ENCODE results near the gene IRAK3. TPM values are rescaled to one million over a fixed set of nuclear protein-coding genes. Genes with fewer than 3 reads are reported as not detected.

IRAK3 gene
- total RNA-seq, 1 donor from 2014 or later, result 0.05 TPM

DNA sequence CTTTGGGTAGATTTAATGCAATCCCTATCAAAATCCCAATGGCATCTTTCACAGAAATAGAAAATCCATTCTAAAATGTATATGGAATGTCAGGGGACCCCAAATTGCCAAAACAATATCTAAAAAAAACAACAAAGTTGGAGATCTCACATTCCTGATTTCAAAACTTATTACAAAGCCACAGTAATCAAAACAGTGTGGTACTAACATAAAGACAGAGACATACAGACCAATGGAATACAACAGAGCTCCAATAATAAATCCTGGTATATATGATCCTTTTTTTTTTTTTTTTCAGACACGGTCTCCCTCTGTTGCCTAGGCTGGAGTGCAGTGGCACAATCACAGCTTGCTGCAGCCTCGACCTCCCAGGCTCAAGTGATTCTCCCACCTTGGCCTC, 23.9 kb upstream of the IRAK3 start:
- no peak overlapping the region for H2AFZ ChIP-seq (ENCODE audit: low read depth, low read length)
- Mint-ChIP-seq H3K27me3 (ENCODE audit: low read depth, unreplicated experiment) (no peaks in the 10 kb centered on the region), H3K9me3 (ENCODE audit: unreplicated experiment) (peaks cover 2% of the 10 kb centered on the region), H3K4me3 (ENCODE audit: unreplicated experiment) (no peak overlapping the region), H3K4me1 (ENCODE audit: low read depth, unreplicated experiment) (peaks cover 7% of the 10 kb centered on the region), H3K27ac (ENCODE audit: unreplicated experiment) (no peak overlapping the region), H3K36me3 (ENCODE audit: low read depth, unreplicated experiment) (peaks cover 8% of the 10 kb centered on the region)
- H3K4me3 ChIP-seq (ENCODE audit: insufficient read depth, low read depth, low read length), result no peak overlapping the region
- FAIRE-seq (no peak), DNase-seq (ENCODE audit: low read depth) (no peak)
- H3K27me3 ChIP-seq (ENCODE audit: insufficient read depth, low read length), result no peaks in the 10 kb centered on the region
- peaks cover 83% of the 10 kb centered on the region for H3K79me2 ChIP-seq (ENCODE audit: insufficient read depth, low read length)
- H3K4me2 ChIP-seq (ENCODE audit: low read length), result no peak overlapping the region
- H3K36me3 ChIP-seq (ENCODE audit: insufficient read depth, low read length), result peaks cover 1% of the 10 kb centered on the region
- no peak overlapping the region for H3K9ac ChIP-seq (ENCODE audit: low read length)
- no peak overlapping the region for H3K27ac ChIP-seq (ENCODE audit: low read depth, low read length)
- no peaks in the 10 kb centered on the region for H3K4me1 ChIP-seq (ENCODE audit: insufficient read depth, low read length)
- H3K9me3 ChIP-seq (ENCODE audit: insufficient read depth, low read depth, low read length), result no peaks in the 10 kb centered on the region
- peaks cover 42% of the 10 kb centered on the region for H4K20me1 ChIP-seq (ENCODE audit: insufficient read depth, low read length)
- TF ChIP-seq, protein P1, sequence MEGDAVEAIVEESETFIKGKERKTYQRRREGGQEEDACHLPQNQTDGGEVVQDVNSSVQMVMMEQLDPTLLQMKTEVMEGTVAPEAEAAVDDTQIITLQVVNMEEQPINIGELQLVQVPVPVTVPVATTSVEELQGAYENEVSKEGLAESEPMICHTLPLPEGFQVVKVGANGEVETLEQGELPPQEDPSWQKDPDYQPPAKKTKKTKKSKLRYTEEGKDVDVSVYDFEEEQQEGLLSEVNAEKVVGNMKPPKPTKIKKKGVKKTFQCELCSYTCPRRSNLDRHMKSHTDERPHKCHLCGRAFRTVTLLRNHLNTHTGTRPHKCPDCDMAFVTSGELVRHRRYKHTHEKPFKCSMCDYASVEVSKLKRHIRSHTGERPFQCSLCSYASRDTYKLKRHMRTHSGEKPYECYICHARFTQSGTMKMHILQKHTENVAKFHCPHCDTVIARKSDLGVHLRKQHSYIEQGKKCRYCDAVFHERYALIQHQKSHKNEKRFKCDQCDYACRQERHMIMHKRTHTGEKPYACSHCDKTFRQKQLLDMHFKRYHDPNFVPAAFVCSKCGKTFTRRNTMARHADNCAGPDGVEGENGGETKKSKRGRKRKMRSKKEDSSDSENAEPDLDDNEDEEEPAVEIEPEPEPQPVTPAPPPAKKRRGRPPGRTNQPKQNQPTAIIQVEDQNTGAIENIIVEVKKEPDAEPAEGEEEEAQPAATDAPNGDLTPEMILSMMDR (IDR thresholded peaks at IDR 0.05; ENCODE audit: insufficient read depth, low read depth, low read length), result no peak
- TF ChIP-seq EZH2 (IDR thresholded peaks at IDR 0.05; ENCODE audit: insufficient read depth, low read length), result no peak

DNA sequence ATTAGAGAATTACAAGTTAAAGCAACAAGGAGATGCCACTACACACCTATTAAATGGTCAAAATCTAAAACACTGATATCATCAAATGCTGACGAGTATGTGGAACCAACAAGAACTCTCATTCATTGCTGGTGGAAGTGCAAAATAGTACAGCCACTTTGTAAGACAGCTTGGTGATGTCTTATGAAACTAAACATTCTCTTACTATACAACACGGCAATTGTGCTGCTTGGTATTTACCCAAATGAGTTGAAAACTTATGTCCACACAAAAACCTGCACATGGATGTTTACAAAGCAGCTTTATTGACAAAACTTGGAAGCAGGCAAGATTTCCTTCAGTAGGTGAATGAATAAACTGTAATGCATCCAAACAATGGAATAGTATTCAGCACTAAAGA, 22.5 kb upstream of the IRAK3 start:
- no peak overlapping the region for H3K9ac ChIP-seq (ENCODE audit: low read length)
- no peak overlapping the region for H3K4me2 ChIP-seq (ENCODE audit: low read length)
- H2AFZ ChIP-seq (ENCODE audit: low read depth, low read length), result no peak overlapping the region
- peaks cover 37% of the 10 kb centered on the region for H4K20me1 ChIP-seq (ENCODE audit: insufficient read depth, low read length)
- H3K27ac Mint-ChIP-seq (ENCODE audit: unreplicated experiment), result no peak overlapping the region
- no peak for TF ChIP-seq EZH2 (IDR thresholded peaks at IDR 0.05; ENCODE audit: insufficient read depth, low read length)
- TF ChIP-seq, protein P1 (IDR thresholded peaks at IDR 0.05; ENCODE audit: insufficient read depth, low read depth, low read length), result no peak
- peaks cover 2% of the 10 kb centered on the region for H3K9me3 Mint-ChIP-seq (ENCODE audit: unreplicated experiment)
- no peak overlapping the region for H3K4me3 Mint-ChIP-seq (ENCODE audit: unreplicated experiment)
- H3K4me1 Mint-ChIP-seq (ENCODE audit: low read depth, unreplicated experiment), result peaks cover 7% of the 10 kb centered on the region
- FAIRE-seq, result no peak
- H3K4me3 ChIP-seq (ENCODE audit: insufficient read depth, low read depth, low read length), result no peak overlapping the region
- no peak for DNase-seq (ENCODE audit: low read depth)
- peaks cover 6% of the 10 kb centered on the region for H3K36me3 Mint-ChIP-seq (ENCODE audit: low read depth, unreplicated experiment)
- H3K79me2 ChIP-seq (ENCODE audit: insufficient read depth, low read length), result peaks cover 74% of the 10 kb centered on the region
- no peaks in the 10 kb centered on the region for H3K27me3 ChIP-seq (ENCODE audit: insufficient read depth, low read length)
- no peaks in the 10 kb centered on the region for H3K4me1 ChIP-seq (ENCODE audit: insufficient read depth, low read length)
- H3K27me3 Mint-ChIP-seq (ENCODE audit: low read depth, unreplicated experiment), result no peaks in the 10 kb centered on the region
- no peak overlapping the region for H3K27ac ChIP-seq (ENCODE audit: low read depth, low read length)
- H3K9me3 ChIP-seq (ENCODE audit: insufficient read depth, low read depth, low read length), result no peaks in the 10 kb centered on the region
- no peaks in the 10 kb centered on the region for H3K36me3 ChIP-seq (ENCODE audit: insufficient read depth, low read length)

DNA sequence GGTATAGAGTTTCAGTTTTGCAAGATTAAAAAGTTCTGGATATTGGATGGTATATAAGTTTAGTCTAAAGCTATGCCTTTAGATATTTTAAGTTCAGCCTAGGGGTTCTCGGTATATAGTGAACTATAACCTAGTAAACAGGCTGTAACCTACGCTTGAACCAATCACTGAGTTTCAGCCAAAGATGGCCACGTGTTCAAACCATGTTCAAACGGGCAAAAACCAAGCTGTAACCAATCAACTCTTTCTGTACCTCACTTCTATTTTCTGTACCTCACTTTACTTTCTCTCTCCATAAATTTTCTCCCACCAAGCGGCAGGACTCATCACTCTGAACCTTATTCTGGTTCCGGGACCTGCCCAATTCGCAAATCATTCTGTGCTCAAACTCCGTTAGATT, 20.6 kb upstream of the IRAK3 start:
- Histone ChIP-seq H2AFZ (ENCODE audit: low read depth, low read length) (no peak overlapping the region), H3K36me3 (ENCODE audit: insufficient read depth, low read length) (no peaks in the 10 kb centered on the region), H3K27ac (ENCODE audit: low read depth, low read length) (peak overlapping the region; percentile 93), H4K20me1 (ENCODE audit: insufficient read depth, low read length) (peaks cover 20% of the 10 kb centered on the region), H3K9ac (ENCODE audit: low read length) (peak overlapping the region; percentile 91), H3K9me3 (ENCODE audit: insufficient read depth, low read depth, low read length) (no peaks in the 10 kb centered on the region), H3K4me3 (ENCODE audit: insufficient read depth, low read depth, low read length) (peak overlapping the region; percentile 89), H3K79me2 (ENCODE audit: insufficient read depth, low read length) (peaks cover 56% of the 10 kb centered on the region), H3K4me1 (ENCODE audit: insufficient read depth, low read length) (no peaks in the 10 kb centered on the region), H3K4me2 (ENCODE audit: low read length) (peak overlapping the region; percentile 92), H3K27me3 (ENCODE audit: insufficient read depth, low read length) (no peaks in the 10 kb centered on the region)
- DNase-seq (ENCODE audit: low read depth), result no peak
- no peaks in the 10 kb centered on the region for H3K27me3 Mint-ChIP-seq (ENCODE audit: low read depth, unreplicated experiment)
- H3K9me3 Mint-ChIP-seq (ENCODE audit: unreplicated experiment), result peaks cover 2% of the 10 kb centered on the region
- no peak for FAIRE-seq
- peaks cover 4% of the 10 kb centered on the region for H3K36me3 Mint-ChIP-seq (ENCODE audit: low read depth, unreplicated experiment)
- H3K4me3 Mint-ChIP-seq (ENCODE audit: unreplicated experiment), result peak overlapping the region; percentile 95
- TF ChIP-seq, protein P1 (IDR thresholded peaks at IDR 0.05; ENCODE audit: insufficient read depth, low read depth, low read length), result no peak
- no peak for TF ChIP-seq EZH2 (IDR thresholded peaks at IDR 0.05; ENCODE audit: insufficient read depth, low read length)
- peaks cover 6% of the 10 kb centered on the region for H3K4me1 Mint-ChIP-seq (ENCODE audit: low read depth, unreplicated experiment)
- H3K27ac Mint-ChIP-seq (ENCODE audit: unreplicated experiment), result peak overlapping the region; percentile 100
